ENCODE results near the gene YOD1. TPM values are rescaled to one million over a fixed set of nuclear protein-coding genes. Genes with fewer than 3 reads are reported as not detected.

YOD1 gene
- total and polyA plus RNA-seq, 2 of the 13 experiments (the other 11 are each of a cell fraction or from before 2014, with no cell fraction given), result 3.4 to 9.1 TPM

DNA sequence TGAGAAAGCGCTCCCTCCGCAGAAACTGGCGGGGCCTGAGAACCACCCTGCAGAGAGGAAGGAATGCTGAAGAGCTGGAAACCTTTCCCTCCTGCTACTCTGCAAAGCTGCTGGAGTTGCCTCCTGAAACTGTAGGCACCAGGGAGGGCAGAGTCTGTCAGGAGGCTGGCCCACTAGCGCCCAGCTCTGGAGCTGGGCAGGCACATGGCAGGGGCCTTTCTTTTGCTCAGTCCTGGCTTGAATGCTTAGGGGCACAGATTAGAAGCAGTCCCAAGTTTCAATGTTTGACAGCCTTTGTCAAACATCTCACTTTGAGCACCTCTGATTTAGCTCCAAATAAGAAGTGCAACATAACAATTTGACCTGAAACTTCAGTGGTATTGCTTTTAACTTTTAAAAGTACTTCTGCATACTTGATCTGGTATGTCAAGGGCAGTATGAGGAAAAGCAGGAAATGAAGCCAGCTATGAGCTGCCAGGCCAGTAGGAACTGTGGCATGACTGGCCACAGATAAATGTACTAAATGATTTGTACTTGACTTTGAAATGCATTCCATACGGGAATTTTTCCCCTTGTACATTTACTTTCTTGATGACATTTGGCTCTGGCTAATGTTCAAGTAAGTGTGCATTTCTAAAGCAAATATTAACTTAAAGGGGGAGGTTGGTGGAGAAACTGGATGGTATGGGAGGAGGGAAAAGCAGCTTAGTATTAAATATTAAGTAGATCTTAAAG lies 25.7 kb downstream of the YOD1 start (continued):
- TF ChIP-seq SETDB1 (CRISPR knock-in tag; IDR thresholded peaks at IDR 0.05; ENCODE audit: borderline replicate concordance) (no peak), ZNF256 (CRISPR knock-in tag; conservative IDR thresholded peaks at IDR 0.05) (no peak), EP300 (IDR thresholded peaks at IDR 0.05; ENCODE audit: low read depth in 2 of 2, low read length in 2 of 2) (peak in 1 of 2 experiments; percentile 67; a peak in 2 of 4 replicates), EP300 (CRISPR knock-in tag; IDR thresholded peaks at IDR 0.05; ENCODE audit: borderline replicate concordance) (peak; percentile 28; the same call in 1 of the 2 replicates), ONECUT2 (CRISPR knock-in tag; IDR thresholded peaks at IDR 0.05) (no peak), MAFF (IDR thresholded peaks at IDR 0.05; ENCODE audit: low read depth, low read length) (no peak), FOXM1 (CRISPR knock-in tag; IDR thresholded peaks at IDR 0.05) (no peak), KAT2B (IDR thresholded peaks at IDR 0.05; ENCODE audit: borderline replicate concordance, low read depth, low read length) (no peak), RFX5 (IDR thresholded peaks at IDR 0.05; ENCODE audit: low read depth, low read length) (no peak), ZNF547 (CRISPR knock-in tag; IDR thresholded peaks at IDR 0.05) (no peak), ZNF432 (CRISPR knock-in tag; IDR thresholded peaks at IDR 0.05; ENCODE audit: borderline replicate concordance) (no peak), ZNF337 (CRISPR knock-in tag; IDR thresholded peaks at IDR 0.05; ENCODE audit: borderline replicate concordance, low read depth) (no peak), SP2 (CRISPR knock-in tag; IDR thresholded peaks at IDR 0.05) (no peak), ZNF180 (CRISPR knock-in tag; IDR thresholded peaks at IDR 0.05; ENCODE audit: borderline replicate concordance, low read depth) (no peak), CHD4 (IDR thresholded peaks at IDR 0.05; ENCODE audit: borderline replicate concordance, low read length) (no peak), ZNF589 (CRISPR knock-in tag; conservative IDR thresholded peaks at IDR 0.05) (no peak), HOXA3 (CRISPR knock-in tag; IDR thresholded peaks at IDR 0.05) (no peak), ZNF550 (CRISPR knock-in tag; IDR thresholded peaks at IDR 0.05; ENCODE audit: borderline replicate concordance) (no peak), FOXC1 (CRISPR knock-in tag; IDR thresholded peaks at IDR 0.05; ENCODE audit: borderline replicate concordance) (no peak), PCBP2 (optimal IDR thresholded peaks at IDR 0.05; ENCODE audit: low read depth, low read length, poor library complexity, severe bottlenecking) (no peak)
- TF ChIP-seq, protein P1, sequence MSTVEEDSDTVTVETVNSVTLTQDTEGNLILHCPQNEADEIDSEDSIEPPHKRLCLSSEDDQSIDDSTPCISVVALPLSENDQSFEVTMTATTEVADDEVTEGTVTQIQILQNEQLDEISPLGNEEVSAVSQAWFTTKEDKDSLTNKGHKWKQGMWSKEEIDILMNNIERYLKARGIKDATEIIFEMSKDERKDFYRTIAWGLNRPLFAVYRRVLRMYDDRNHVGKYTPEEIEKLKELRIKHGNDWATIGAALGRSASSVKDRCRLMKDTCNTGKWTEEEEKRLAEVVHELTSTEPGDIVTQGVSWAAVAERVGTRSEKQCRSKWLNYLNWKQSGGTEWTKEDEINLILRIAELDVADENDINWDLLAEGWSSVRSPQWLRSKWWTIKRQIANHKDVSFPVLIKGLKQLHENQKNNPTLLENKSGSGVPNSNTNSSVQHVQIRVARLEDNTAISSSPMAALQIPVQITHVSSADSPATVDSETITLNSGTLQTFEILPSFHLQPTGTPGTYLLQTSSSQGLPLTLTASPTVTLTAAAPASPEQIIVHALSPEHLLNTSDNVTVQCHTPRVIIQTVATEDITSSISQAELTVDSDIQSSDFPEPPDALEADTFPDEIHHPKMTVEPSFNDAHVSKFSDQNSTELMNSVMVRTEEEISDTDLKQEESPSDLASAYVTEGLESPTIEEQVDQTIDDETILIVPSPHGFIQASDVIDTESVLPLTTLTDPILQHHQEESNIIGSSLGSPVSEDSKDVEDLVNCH (CRISPR knock-in tag; IDR thresholded peaks at IDR 0.05), result no peak
- TF ChIP-seq, protein P2, sequence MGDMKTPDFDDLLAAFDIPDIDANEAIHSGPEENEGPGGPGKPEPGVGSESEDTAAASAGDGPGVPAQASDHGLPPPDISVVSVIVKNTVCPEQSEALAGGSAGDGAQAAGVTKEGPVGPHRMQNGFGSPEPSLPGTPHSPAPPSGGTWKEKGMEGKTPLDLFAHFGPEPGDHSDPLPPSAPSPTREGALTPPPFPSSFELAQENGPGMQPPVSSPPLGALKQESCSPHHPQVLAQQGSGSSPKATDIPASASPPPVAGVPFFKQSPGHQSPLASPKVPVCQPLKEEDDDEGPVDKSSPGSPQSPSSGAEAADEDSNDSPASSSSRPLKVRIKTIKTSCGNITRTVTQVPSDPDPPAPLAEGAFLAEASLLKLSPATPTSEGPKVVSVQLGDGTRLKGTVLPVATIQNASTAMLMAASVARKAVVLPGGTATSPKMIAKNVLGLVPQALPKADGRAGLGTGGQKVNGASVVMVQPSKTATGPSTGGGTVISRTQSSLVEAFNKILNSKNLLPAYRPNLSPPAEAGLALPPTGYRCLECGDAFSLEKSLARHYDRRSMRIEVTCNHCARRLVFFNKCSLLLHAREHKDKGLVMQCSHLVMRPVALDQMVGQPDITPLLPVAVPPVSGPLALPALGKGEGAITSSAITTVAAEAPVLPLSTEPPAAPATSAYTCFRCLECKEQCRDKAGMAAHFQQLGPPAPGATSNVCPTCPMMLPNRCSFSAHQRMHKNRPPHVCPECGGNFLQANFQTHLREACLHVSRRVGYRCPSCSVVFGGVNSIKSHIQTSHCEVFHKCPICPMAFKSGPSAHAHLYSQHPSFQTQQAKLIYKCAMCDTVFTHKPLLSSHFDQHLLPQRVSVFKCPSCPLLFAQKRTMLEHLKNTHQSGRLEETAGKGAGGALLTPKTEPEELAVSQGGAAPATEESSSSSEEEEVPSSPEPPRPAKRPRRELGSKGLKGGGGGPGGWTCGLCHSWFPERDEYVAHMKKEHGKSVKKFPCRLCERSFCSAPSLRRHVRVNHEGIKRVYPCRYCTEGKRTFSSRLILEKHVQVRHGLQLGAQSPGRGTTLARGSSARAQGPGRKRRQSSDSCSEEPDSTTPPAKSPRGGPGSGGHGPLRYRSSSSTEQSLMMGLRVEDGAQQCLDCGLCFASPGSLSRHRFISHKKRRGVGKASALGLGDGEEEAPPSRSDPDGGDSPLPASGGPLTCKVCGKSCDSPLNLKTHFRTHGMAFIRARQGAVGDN (CRISPR knock-in tag; IDR thresholded peaks at IDR 0.05), result peak; percentile 39
- TF ChIP-seq, protein P3, sequence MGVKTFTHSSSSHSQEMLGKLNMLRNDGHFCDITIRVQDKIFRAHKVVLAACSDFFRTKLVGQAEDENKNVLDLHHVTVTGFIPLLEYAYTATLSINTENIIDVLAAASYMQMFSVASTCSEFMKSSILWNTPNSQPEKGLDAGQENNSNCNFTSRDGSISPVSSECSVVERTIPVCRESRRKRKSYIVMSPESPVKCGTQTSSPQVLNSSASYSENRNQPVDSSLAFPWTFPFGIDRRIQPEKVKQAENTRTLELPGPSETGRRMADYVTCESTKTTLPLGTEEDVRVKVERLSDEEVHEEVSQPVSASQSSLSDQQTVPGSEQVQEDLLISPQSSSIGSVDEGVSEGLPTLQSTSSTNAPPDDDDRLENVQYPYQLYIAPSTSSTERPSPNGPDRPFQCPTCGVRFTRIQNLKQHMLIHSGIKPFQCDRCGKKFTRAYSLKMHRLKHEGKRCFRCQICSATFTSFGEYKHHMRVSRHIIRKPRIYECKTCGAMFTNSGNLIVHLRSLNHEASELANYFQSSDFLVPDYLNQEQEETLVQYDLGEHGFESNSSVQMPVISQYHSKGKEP (CRISPR knock-in tag; IDR thresholded peaks at IDR 0.05), result no peak
